Measurements from ENCODE around the gene DNAJC17. TPM values are rescaled to one million over a fixed set of nuclear protein-coding genes. Genes with fewer than 3 reads are reported as not detected.

DNAJC17 gene
- total RNA-seq, 1 experiment from 2014 or later: 75.8 TPM

DNA sequence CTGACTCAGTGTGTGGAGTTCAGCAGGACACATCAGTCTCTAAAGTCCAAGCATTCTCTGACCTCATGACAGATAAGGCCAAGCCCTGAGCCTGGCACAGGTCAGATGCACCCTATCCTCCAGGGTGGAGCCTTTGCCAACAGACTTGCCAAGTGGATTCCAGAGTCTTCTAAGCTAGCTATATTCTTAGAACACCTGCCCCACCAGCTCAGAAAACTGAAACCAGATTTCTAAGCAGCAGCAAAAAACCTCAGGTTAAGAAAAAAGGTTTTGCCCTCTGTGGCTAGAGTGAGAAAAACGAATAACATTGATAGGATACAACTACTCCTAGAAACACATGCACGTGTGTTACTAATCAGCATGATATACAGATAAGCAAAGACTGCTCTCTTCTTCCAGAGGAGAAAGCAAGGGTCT lies 63.8 kb downstream of the DNAJC17 start:
- Histone ChIP-seq H3K4me3 (no peak overlapping the region), H3K27me3 (no peaks in the 10 kb centered on the region), H3K9me3 (no peaks in the 10 kb centered on the region), H3K36me3 (peaks cover 36% of the 10 kb centered on the region)
- DNase-seq: no peak

DNA sequence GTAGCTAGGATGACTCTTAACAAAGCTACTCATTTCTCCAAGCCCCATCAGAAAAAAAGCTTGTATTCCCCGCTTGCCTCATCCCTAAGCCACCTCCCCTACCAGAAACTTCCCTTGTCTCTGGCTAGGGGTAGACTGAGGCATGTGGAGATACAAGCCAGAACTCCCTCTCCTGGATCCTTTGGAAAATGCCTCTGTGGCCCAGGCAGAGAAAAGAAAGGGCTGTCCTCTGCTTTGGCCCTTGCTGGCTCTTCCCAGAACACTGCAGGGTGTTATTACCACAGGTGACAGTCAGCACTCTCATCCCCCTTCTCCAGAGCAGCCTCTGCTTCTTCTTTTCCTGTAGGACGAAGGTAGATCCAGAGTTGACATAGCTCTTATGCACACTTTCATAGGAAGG lies 67.4 kb downstream of the DNAJC17 start:
- Histone ChIP-seq H3K27me3 (no peaks in the 10 kb centered on the region), H3K9me3 (no peaks in the 10 kb centered on the region), H3K36me3 (peaks cover 55% of the 10 kb centered on the region), H3K4me3 (no peak overlapping the region)
- DNase-seq: no peak

DNA sequence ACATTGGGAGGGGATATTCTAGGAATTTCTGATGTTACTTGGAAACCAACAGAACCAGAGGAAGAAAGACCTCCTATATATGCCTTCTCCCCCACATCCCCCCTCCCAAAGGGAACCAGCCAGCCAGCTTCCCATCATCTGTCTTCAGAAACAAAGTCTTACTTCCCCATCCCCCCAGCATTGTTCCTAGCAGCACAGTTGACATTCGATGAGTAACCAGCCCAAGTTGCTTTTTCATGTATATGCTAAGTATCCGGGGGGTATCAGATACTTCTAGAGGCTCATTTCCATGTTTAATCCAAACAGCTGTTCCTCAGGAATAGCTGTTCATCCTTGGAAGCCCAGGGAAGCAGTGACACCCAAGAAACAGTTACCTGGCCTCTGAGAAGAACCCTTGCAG lies 68.2 kb downstream of the DNAJC17 start:
- Histone ChIP-seq H3K4me3 (no peak overlapping the region), H3K36me3 (peaks cover 54% of the 10 kb centered on the region), H3K9me3 (no peaks in the 10 kb centered on the region), H3K27me3 (no peaks in the 10 kb centered on the region)
- DNase-seq: no peak

DNA sequence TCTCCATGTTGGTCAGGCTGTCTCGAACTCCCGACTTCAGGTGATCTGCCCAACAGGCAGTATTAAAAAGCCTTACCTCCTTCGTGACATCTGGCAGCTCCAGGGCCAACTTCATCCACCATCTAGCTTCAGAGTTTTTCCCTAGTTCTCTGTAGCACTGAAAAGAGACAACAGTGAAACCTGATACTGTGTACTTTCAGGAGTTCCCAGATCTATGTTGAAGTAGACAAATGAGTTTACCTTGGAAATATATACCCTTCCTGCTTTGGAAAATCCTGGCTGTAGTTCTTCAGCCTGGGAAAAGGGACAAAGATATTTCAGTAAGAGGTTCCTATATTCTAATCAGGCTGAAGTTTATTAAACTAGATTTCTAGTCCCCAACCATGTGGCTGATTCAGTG lies 70.2 kb downstream of the DNAJC17 start:
- Histone ChIP-seq H3K4me3 (no peak overlapping the region), H3K27me3 (no peaks in the 10 kb centered on the region), H3K9me3 (no peaks in the 10 kb centered on the region), H3K36me3 (peaks cover 54% of the 10 kb centered on the region)
- DNase-seq: no peak

DNA sequence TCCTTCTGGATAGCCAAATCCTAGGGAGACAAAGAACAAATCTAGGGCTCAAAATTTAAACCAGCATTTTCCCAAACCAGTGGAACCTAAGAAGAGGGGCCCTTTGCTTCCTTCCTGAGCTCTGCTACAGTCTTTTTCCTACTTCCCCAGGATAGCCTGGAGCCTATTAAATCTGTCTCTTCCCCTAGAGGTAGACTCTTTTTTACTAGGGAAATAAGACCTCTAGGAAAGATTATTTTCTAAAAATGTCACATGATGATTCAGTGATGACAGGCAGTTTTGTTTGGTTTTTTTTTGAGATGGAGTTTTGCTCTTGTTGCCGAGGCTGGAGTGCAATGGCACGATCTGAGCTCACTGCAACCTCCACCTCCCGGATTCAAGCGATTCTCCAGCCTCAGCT lies 70.7 kb downstream of the DNAJC17 start:
- H3K9me3 ChIP-seq: no peaks in the 10 kb centered on the region
- peaks cover 55% of the 10 kb centered on the region for H3K36me3 ChIP-seq
- no peak for DNase-seq
- H3K27me3 ChIP-seq: no peaks in the 10 kb centered on the region
- no peak overlapping the region for H3K4me3 ChIP-seq

DNA sequence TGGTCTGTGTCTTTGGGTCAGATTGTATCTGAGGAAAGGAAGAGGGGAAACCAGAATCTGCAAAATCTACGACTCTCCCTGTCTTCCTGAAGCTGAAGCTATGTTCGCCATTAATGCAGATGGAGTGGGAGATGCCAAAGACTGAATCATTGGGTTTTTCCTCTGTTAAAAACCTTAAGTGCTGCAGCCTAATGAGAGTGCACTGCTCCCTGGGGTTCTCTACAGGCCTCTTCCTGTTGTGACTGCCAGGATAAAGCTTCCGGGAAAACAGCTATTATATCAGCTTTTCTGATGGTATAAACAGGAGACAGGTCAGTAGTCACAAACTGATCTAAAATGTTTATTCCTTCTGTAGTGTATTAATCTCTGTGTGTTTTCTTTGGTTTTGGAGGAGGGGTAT lies 76.2 kb downstream of the DNAJC17 start:
- H3K27me3 ChIP-seq: no peaks in the 10 kb centered on the region
- H3K4me3 ChIP-seq: no peak overlapping the region
- peak; percentile 22 for DNase-seq
- peaks cover 51% of the 10 kb centered on the region for H3K36me3 ChIP-seq
- H3K9me3 ChIP-seq: no peaks in the 10 kb centered on the region

DNA sequence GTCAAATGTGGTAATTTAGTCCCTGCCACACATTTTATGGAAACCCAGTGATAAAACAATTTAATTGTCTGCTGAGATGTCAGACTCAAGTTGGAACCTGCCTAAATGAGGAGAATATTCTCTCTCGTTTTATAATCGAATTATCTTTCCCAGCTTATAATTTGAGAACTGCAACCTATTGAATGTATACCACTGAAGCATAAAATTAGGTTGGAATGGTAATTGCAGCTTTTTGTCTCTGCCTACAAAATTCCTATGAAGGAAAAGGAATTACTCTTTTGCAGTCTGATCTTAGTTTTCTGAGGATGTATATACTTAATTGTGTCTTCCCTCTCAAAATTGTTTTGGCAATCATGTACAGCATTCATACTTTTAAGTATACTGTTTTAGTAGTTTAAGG lies 83.4 kb downstream of the DNAJC17 start:
- Histone ChIP-seq H3K9me3 (no peaks in the 10 kb centered on the region), H3K36me3 (peaks cover 26% of the 10 kb centered on the region), H3K4me3 (no peak overlapping the region), H3K27me3 (no peaks in the 10 kb centered on the region)
- DNase-seq: no peak

DNA sequence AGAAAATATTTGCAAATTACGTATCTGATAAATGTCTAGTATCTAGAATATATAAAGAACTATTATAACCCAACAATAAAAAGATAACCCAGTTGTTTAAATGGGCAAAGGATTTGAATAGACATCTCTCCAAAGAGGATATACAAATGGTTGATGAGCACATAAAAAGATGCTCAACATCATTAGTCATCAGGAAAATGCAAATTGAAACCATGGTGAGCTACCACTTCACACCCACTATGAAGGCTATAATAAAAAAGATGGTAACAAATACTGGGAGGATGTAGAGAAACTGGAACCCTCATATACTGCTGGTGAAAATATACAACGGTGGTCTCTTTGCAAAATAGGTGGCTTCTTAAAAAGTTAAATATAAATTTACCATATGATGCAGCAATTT lies 84.3 kb downstream of the DNAJC17 start:
- no peak for DNase-seq
- Histone ChIP-seq H3K27me3 (no peaks in the 10 kb centered on the region), H3K4me3 (no peak overlapping the region), H3K36me3 (peaks cover 24% of the 10 kb centered on the region), H3K9me3 (no peaks in the 10 kb centered on the region)

DNA sequence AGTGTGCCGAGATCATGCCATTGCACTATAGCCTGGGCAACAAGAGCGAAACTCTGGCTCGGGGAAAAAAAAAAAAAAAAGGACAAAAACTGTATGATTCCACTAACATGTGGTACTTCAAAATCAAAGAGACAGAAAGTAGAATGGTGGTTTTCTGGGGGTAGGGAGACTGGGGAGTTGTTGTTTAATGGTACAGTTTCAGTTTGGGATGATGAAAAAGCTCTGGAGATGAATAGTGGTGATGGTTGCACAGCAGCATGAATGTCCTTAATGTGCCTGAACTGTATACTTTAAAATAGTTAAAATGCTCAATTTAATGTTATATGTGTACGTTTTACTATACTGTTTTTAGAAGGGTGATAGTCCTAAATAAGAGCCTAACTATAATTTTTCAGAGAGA lies 84.9 kb downstream of the DNAJC17 start:
- no peaks in the 10 kb centered on the region for H3K9me3 ChIP-seq
- DNase-seq: no peak
- H3K27me3 ChIP-seq: no peaks in the 10 kb centered on the region
- H3K4me3 ChIP-seq: no peak overlapping the region
- peaks cover 24% of the 10 kb centered on the region for H3K36me3 ChIP-seq

DNA sequence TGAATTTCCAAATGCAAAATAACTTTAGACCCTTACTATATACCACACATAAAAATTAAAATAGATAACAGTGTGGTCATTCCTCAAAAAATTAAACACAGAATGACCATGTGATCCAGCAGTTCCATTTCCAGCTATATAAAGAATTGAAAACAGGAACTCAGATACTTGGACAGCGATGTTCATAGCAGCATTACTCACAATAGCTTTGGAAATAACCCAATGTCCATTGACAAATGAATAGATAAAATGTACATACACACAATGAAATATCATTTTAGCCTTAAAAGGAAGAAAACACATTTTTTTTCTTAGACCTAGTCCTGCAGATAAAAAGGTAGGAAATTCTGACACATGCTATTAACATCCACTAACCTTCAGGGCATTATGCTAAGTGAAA lies 85.6 kb downstream of the DNAJC17 start:
- Histone ChIP-seq H3K36me3 (peaks cover 24% of the 10 kb centered on the region), H3K27me3 (no peaks in the 10 kb centered on the region), H3K9me3 (no peaks in the 10 kb centered on the region)

DNA sequence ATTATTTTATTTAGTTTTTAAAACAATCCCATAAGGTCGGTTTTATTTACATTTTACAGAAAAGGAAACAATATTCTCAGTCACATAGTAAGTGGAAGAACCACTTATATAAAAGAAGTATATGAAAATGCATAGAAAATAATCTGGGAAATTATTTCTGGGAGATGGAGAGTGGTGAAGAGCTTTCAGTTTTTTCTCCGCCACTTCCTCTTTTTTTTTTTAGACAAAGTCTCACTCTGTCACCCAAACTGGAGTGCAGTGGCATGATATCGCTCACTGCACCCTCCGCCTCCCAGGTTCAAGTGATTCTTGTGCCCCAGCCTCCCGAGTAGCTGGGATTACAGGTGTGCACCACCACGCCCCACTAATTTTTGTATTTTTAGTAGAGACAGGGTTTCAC lies 91.1 kb downstream of the DNAJC17 start:
- no peak for DNase-seq
- H3K9me3 ChIP-seq: no peaks in the 10 kb centered on the region
- H3K27me3 ChIP-seq: no peaks in the 10 kb centered on the region
- peaks cover 22% of the 10 kb centered on the region for H3K36me3 ChIP-seq
- H3K4me3 ChIP-seq: no peak overlapping the region

More for the DNA sequence above, 85.6 kb downstream of the DNAJC17 start:
- H3K4me3 ChIP-seq: no peak overlapping the region
- DNase-seq: no peak

Other genes starting within 250 kb of the DNAJC17 start
- 9.3 and 59.4 TPM in 2 replicates for gene CCDC32, start 242.4 kb downstream of the DNAJC17 start, total RNA-seq (2014; rRNA removed; shearing (Covaris generic); ENCODE audit: low replicate concordance)
- 11.9 and 12.6 TPM in 2 replicates for gene RPUSD2, start 238.2 kb downstream of the DNAJC17 start, total RNA-seq (2014; rRNA removed; shearing (Covaris generic); ENCODE audit: low replicate concordance)
- 16.1 and 1,870 TPM in 2 replicates for gene KNL1, start 213.2 kb downstream of the DNAJC17 start, total RNA-seq (2014; rRNA removed; shearing (Covaris generic); ENCODE audit: low replicate concordance)
- gene RAD51, start 112.3 kb downstream of the DNAJC17 start, total RNA-seq (2014; rRNA removed; shearing (Covaris generic); ENCODE audit: low replicate concordance): 14.5 and 16.9 TPM in 2 replicates
- gene RMDN3, start 52.2 kb downstream of the DNAJC17 start, total RNA-seq (2014; rRNA removed; shearing (Covaris generic); ENCODE audit: low replicate concordance): 43.1 and 53.4 TPM in 2 replicates
- 3.5 and 4.4 TPM in 2 replicates for gene GCHFR, start 43.4 kb downstream of the DNAJC17 start, total RNA-seq (2014; rRNA removed; shearing (Covaris generic); ENCODE audit: low replicate concordance)
- not detected in 2 replicates for gene C15orf62, start 37.5 kb downstream of the DNAJC17 start, total RNA-seq (2014; rRNA removed; shearing (Covaris generic); ENCODE audit: low replicate concordance)
- gene ZFYVE19, start 384 bp downstream of the DNAJC17 start, total RNA-seq (2014; rRNA removed; shearing (Covaris generic); ENCODE audit: low replicate concordance): 6.4 and 27.8 TPM in 2 replicates
- gene PPP1R14D, start 21.2 kb upstream of the DNAJC17 start, total RNA-seq (2014; rRNA removed; shearing (Covaris generic); ENCODE audit: low replicate concordance): not detected in 2 replicates
- gene SPINT1, start 36.6 kb upstream of the DNAJC17 start, total RNA-seq (2014; rRNA removed; shearing (Covaris generic); ENCODE audit: low replicate concordance): not detected in 2 replicates
- gene RHOV, start 66.8 kb upstream of the DNAJC17 start, total RNA-seq (2014; rRNA removed; shearing (Covaris generic); ENCODE audit: low replicate concordance): 0.49 TPM in 1 of 2 replicates, not detected in the other
- 14.0 and 24.8 TPM in 2 replicates for gene VPS18, start 87.0 kb upstream of the DNAJC17 start, total RNA-seq (2014; rRNA removed; shearing (Covaris generic); ENCODE audit: low replicate concordance)
- not detected in 2 replicates for gene DLL4, start 121.9 kb upstream of the DNAJC17 start, total RNA-seq (2014; rRNA removed; shearing (Covaris generic); ENCODE audit: low replicate concordance)
- gene CHAC1, start 146.0 kb upstream of the DNAJC17 start, total RNA-seq (2014; rRNA removed; shearing (Covaris generic); ENCODE audit: low replicate concordance): 8.8 and 18.5 TPM in 2 replicates